Immature natural killer cell (primary cell): Measurements from ENCODE around the gene PEF1. TPM values are rescaled to one million over a fixed set of nuclear protein-coding genes. Genes with fewer than 3 reads are reported as not detected.

Experiments used
- DNase-seq, 3 donors: peaks; one replicate each; pipeline ENCODE4 v3.0.0; 2022; ENCODE audit warnings: mixed read lengths in 1 of 3
- H3K27ac Mint-ChIP-seq, 6 donors: one replicate each; pipeline ENCODE4 v1.8.0; 2020; ENCODE audit warnings: mixed read lengths in 6 of 6, mild to moderate bottlenecking in 5 of 6, inconsistent platforms in 4 of 6, moderate library complexity in 3 of 6
- H3K27me3 Mint-ChIP-seq, 3 donors: one replicate each; pipeline ENCODE4 v1.8.0; 2020 to 2021; ENCODE audit warnings: low read depth in 3 of 3, mild to moderate bottlenecking in 3 of 3, mixed read lengths in 3 of 3, moderate library complexity in 3 of 3, inconsistent platforms in 1 of 3
- H3K36me3 Mint-ChIP-seq, 3 donors: one replicate each; pipeline ENCODE4 v1.8.0; 2020; ENCODE audit warnings: mixed read lengths in 3 of 3, inconsistent platforms in 2 of 3, mild to moderate bottlenecking in 2 of 3
- H3K4me1 Mint-ChIP-seq, 2 donors: one replicate each; pipeline ENCODE4 v1.8.0; 2020; ENCODE audit warnings: inconsistent platforms in 2 of 2, mild to moderate bottlenecking in 2 of 2, mixed read lengths in 2 of 2, moderate library complexity in 1 of 2
- H3K4me3 Mint-ChIP-seq, 5 donors: one replicate each; pipeline ENCODE4 v1.8.0; 2020; ENCODE audit warnings: mild to moderate bottlenecking in 5 of 5, mixed read lengths in 5 of 5, inconsistent platforms in 3 of 5, moderate library complexity in 3 of 5
- H3K9me3 Mint-ChIP-seq, 6 donors: one replicate each; pipeline ENCODE4 v1.8.0; 2020; ENCODE audit warnings: mild to moderate bottlenecking in 6 of 6, mixed read lengths in 6 of 6, inconsistent platforms in 4 of 6, moderate library complexity in 3 of 6
- polyA plus RNA-seq, 3 donors: library from polyadenylated mRNA; unstranded; fragments of 300-500 nt; fragmentation: Illumina TruSeq; gene quantifications; one replicate each; pipeline ENCODE4 v1.2.3, GENCODE V29; 2021

PEF1 gene
- polyA plus RNA-seq, 3 donors from 2014 or later, result 108 to 224 (median 119) TPM

DNA sequence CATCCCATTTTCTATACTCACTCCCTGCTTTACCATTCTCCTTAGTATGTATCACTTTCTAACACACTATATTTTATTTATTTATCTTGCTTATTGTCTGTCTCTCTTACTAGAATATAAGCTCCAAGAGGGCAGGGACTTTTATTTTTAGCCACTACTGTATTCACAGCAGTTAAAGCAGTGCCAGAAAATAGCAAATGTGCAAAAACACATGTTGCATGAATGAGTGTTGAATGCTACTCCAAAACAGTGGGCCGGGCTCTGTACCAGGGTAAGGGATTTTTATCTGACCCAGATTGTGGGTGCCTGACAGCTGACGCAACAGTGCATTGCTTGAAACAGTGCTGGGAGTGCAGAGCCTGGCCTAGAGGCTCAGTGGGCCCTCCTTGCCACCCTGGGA, 34.4 kb upstream of the PEF1 start:
- no peaks in the 10 kb centered on the region for H3K4me1 Mint-ChIP-seq
- no peak overlapping the region for H3K4me3 Mint-ChIP-seq
- H3K27me3 Mint-ChIP-seq, result peaks cover 2 to 3% (median 2%) of the 10 kb centered on the region in 3 donors
- no peak overlapping the region for H3K27ac Mint-ChIP-seq
- H3K36me3 Mint-ChIP-seq, result no peaks in the 10 kb centered on the region
- no peaks in the 10 kb centered on the region for H3K9me3 Mint-ChIP-seq
- DNase-seq, result no peak

DNA sequence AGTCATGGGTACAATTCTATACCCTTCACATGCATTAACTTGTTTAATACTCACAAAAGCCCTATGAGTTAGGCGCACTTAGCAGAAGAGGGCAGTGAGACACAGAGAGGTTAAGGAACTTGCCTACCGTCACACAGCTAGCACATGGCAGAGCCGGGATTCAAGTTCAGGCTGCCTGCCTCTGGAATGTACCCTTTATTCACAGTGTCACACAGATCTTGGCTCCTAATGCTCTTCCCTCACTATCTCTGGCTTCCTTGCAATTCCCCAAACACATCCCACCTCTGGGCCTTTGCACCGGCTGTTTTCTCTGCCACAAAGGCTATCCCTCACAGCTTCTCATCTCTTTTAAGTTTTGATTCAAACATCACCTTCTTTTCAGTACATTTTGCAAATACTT, 34.0 kb upstream of the PEF1 start:
- H3K4me1 Mint-ChIP-seq, result no peaks in the 10 kb centered on the region

DNA sequence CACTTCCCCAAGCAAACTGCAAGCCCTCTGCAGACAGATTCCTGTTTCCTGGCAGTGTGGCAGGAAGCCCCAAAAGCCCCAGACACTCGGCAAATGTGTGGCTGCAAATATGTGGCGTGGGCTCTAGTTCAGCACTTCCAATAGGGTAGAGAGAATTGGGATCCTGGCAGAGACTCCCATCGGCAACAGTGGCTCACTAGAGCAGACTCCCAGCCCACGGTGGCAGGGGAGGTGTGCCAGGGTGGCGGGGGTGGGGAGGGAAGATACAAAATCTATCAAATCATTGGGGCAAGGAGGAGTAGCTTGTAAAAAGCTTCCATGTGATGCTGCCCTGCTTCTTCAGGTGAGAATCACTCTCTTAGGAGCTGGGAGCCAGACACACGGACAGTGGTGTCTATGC, 33.3 kb upstream of the PEF1 start:
- Mint-ChIP-seq H3K4me3 (no peak overlapping the region), H3K4me1 (no peaks in the 10 kb centered on the region), H3K27ac (no peak overlapping the region), H3K27me3 (peaks cover 2 to 3% (median 2%) of the 10 kb centered on the region in 3 donors), H3K36me3 (no peaks in the 10 kb centered on the region), H3K9me3 (no peaks in the 10 kb centered on the region)
- DNase-seq, result no peak

More for the DNA sequence above, 34.0 kb upstream of the PEF1 start:
- DNase-seq, result no peak
- no peak overlapping the region for H3K27ac Mint-ChIP-seq
- no peak overlapping the region for H3K4me3 Mint-ChIP-seq
- peaks cover 2 to 3% (median 2%) of the 10 kb centered on the region in 3 donors for H3K27me3 Mint-ChIP-seq
- H3K9me3 Mint-ChIP-seq, result no peaks in the 10 kb centered on the region
- no peaks in the 10 kb centered on the region for H3K36me3 Mint-ChIP-seq

DNA sequence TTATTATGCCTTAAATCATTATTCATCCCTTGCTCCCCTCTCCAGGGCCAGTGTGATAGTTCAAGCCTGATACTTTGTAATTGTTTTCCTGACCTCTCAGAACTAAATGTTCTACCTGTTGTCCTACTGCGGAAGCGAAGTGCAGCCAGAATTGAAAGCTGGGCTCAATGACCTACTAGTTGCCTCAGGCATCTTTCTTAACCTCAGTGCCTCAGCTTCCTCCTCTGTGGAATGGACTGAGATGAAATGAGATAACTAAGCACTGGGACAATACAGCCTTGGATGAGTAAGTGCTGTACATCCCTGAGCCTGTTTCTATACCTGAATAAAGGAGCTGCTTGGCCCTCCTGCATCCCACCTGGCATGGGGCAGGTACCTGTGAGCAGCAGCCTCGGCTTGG, 32.7 kb upstream of the PEF1 start:
- Mint-ChIP-seq H3K4me3 (no peak overlapping the region), H3K27ac (peak overlapping the region in 1 of 6 donors; percentile 35), H3K36me3 (no peaks in the 10 kb centered on the region), H3K4me1 (no peaks in the 10 kb centered on the region), H3K27me3 (peaks cover 0 to 3% (median 2%) of the 10 kb centered on the region in 3 donors), H3K9me3 (no peaks in the 10 kb centered on the region)
- DNase-seq, result no peak

DNA sequence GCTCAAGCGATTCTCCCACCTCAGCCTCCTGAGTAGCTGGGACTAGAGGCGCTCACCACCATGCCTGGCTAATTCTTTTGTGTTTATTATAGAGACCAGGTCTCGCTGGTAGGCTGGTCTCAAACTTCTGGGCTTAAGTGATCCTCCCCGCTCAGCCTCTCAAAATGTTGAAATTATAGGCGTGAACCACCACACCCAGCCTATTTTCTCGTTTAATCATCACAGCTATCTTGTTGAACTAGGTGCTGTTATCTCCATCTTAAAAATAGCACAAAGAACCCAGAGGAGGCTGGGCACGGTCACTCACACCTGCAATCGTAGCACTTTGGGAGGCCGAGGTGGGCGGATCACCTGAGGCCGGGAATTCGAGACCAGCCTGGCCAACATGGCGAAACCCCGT, 31.1 kb upstream of the PEF1 start:
- Mint-ChIP-seq H3K9me3 (no peaks in the 10 kb centered on the region), H3K4me1 (peaks cover 0 to 2% of the 10 kb centered on the region in 2 donors), H3K4me3 (no peak overlapping the region), H3K27ac (no peak overlapping the region), H3K27me3 (peaks cover 0 to 5% (median 3%) of the 10 kb centered on the region in 3 donors), H3K36me3 (no peaks in the 10 kb centered on the region)
- DNase-seq, result no peak

DNA sequence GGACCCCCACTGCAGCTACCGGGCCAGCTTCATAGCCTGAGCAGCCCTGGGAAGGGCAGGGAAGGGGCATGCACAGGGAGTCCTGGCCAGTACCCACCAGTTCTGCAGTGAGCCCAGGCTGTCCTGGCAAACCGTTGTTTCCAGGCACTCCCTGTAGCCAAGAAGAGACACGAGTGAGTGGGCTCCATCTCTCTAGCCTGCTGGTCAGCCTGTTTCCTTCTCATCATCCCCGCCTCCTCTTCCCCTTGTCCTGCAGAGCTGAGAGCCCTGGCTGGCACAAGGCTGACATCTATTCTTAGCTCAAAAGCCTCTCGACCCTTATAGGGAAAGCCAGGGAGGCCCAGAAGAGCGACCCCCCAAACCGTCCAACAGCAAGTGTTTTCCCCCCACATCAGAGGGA, 30.5 kb upstream of the PEF1 start:
- no peaks in the 10 kb centered on the region for H3K9me3 Mint-ChIP-seq
- DNase-seq, result no peak
- no peak overlapping the region for H3K4me3 Mint-ChIP-seq
- H3K27ac Mint-ChIP-seq, result no peak overlapping the region
- H3K4me1 Mint-ChIP-seq, result peaks cover 3 to 5% of the 10 kb centered on the region in 2 donors
- no peaks in the 10 kb centered on the region for H3K36me3 Mint-ChIP-seq
- peaks cover 0 to 7% (median 5%) of the 10 kb centered on the region in 3 donors for H3K27me3 Mint-ChIP-seq

DNA sequence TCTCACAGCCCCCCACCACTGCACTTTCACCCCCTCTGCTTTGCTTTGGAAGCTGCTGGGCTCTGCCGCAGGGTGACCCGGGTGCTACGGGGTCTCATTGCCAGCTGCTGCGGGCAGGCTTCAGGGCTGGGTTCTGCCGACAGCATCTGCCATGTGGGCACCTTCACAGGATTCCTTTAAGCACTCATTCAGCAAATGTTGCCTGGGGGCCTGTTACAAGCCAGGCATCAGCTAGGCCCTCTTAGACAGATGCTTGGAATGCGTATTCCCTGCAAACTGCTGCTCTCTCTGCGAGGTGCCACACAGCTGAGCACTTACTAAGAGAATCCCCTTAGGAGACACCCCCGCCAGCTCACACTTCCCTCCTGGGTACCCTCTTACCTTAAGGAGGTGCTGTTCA, 29.9 kb upstream of the PEF1 start:
- no peaks in the 10 kb centered on the region for H3K36me3 Mint-ChIP-seq
- H3K27me3 Mint-ChIP-seq, result peaks cover 0 to 7% (median 6%) of the 10 kb centered on the region in 3 donors
- H3K4me3 Mint-ChIP-seq, result no peak overlapping the region
- no peaks in the 10 kb centered on the region for H3K9me3 Mint-ChIP-seq
- no peak for DNase-seq
- peaks cover 5 to 6% of the 10 kb centered on the region in 2 donors for H3K4me1 Mint-ChIP-seq
- H3K27ac Mint-ChIP-seq, result no peak overlapping the region

DNA sequence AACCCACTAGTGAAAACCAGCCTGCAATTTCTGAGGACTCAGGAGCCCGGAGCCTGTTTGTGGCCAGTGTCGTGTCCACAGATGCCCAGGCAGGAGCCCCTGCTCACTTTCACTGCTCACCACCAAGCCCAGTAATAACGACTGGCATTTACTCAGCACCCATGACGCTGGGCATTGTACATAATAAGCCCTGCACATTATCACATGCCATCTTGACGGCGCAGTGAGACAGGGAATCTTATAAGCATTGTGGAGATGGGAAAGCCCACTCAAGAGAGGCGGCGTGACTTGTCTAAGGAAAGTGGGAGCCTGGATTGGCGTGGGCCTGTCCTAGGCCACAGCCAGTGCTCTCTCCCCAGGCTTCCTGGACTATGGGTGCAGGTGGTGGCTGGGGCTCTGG, 28.8 kb upstream of the PEF1 start:
- no peak for DNase-seq
- no peaks in the 10 kb centered on the region for H3K9me3 Mint-ChIP-seq
- H3K27me3 Mint-ChIP-seq, result peaks cover 2 to 13% (median 6%) of the 10 kb centered on the region in 3 donors
- H3K27ac Mint-ChIP-seq, result no peak overlapping the region
- no peak overlapping the region for H3K4me3 Mint-ChIP-seq
- no peaks in the 10 kb centered on the region for H3K36me3 Mint-ChIP-seq
- peaks cover 5 to 6% of the 10 kb centered on the region in 2 donors for H3K4me1 Mint-ChIP-seq

DNA sequence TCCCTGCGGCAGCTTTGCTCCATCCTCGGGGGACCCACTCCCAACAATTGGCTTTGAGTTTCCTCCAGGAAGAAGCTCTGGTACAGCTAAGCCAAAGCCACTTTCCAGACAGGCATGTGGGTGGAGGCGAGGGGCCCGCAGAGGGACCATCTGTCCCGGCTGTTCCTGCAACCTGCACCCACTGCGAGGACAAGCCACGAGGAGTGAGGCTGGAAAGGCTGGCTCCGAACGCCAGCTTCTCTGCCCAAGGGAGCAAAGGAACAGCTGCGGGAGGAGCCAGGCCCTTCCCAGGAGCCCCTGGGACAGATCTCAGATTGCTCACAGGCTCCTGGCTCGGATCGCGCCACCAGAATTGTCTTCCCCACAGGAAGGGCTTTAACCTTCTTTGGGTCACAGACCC, 28.3 kb upstream of the PEF1 start:
- H3K36me3 Mint-ChIP-seq, result no peaks in the 10 kb centered on the region
- peaks cover 2 to 13% (median 6%) of the 10 kb centered on the region in 3 donors for H3K27me3 Mint-ChIP-seq
- H3K27ac Mint-ChIP-seq, result no peak overlapping the region
- DNase-seq, result no peak
- peaks cover 5 to 6% of the 10 kb centered on the region in 2 donors for H3K4me1 Mint-ChIP-seq
- H3K9me3 Mint-ChIP-seq, result no peaks in the 10 kb centered on the region
- no peak overlapping the region for H3K4me3 Mint-ChIP-seq

DNA sequence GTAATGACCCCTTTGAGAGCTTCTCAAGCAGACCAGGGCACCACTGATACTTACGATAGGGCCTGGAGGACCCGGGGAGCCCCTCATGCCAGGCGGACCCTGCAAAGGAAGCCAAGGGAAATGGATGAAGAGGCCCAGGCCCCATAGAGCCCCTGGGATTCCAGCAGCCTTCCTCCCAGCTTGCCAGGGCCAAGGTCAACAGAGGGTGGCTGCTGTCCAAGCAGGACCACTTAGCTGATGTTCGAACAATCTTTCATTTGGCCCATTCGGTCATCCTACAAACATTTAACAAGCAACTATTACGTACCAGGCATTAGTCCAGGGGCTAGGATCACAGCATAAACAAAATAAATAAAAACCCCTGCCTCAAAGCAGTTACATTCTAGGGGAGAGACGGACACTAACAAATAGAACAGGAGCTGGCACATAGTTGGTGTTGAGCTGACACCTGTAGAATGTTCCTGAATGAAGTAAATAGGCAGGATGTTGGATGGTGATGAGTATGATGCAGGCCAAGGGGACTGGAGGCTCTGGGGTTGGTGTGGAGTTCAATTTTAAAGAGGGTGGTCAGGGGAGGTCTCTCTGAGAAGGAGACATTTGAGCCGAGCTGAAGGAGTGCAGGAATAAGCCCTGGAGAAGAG, 27.0 kb upstream of the PEF1 start:
- peaks cover 2 to 13% (median 6%) of the 10 kb centered on the region in 3 donors for H3K27me3 Mint-ChIP-seq
- H3K36me3 Mint-ChIP-seq, result no peaks in the 10 kb centered on the region
- H3K4me1 Mint-ChIP-seq, result peaks cover 5 to 6% of the 10 kb centered on the region in 2 donors
- no peaks in the 10 kb centered on the region for H3K9me3 Mint-ChIP-seq
- no peak overlapping the region for H3K4me3 Mint-ChIP-seq
- no peak overlapping the region for H3K27ac Mint-ChIP-seq
- no peak for DNase-seq

DNA sequence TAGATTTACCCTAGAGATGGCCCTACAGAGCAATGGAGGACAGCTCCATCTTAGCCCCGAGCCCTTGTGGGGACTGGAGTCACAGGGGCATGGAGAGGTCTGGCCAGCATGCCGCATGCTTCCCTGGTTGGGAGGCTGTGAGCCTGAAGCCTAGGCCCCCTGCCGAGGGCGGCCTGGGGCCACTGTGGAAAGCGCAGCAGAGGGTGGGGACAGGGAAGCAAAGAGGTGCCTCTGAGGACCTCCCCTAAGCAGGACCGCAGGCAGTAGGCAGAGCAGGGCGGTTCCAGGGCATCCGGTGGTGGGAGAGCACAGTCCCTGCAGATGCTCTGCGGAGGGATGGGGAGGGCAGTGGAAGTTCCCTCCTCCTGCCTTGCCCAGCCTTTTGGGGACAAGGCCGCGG, 26.5 kb upstream of the PEF1 start:
- Mint-ChIP-seq H3K4me1 (peaks cover 5 to 6% of the 10 kb centered on the region in 2 donors), H3K4me3 (no peak overlapping the region), H3K27ac (no peak overlapping the region), H3K27me3 (peaks cover 3 to 15% (median 6%) of the 10 kb centered on the region in 3 donors), H3K9me3 (no peaks in the 10 kb centered on the region), H3K36me3 (no peaks in the 10 kb centered on the region)
- no peak for DNase-seq

DNA sequence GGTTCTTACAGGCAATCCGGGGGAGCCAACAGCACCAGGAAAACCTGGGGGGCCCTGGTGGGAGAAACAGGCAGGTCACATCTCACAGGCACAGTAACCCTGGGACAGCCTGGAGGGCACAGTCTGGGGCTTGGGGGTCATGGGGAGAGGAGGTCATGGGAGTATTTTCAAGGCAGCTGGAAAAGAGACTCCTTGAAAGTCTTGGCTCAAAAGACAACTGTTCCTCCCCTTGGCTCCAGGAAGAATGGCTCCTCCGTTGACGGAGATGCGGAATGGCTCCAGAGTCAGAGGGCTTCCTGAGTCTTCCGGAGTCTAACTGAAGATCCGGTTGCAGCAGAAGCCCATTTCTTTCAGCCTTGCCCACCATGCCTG, 25.9 kb upstream of the PEF1 start:
- Mint-ChIP-seq H3K27ac (no peak overlapping the region), H3K4me3 (no peak overlapping the region), H3K4me1 (peaks cover 5 to 6% of the 10 kb centered on the region in 2 donors), H3K27me3 (peaks cover 4 to 15% (median 6%) of the 10 kb centered on the region in 3 donors), H3K9me3 (no peaks in the 10 kb centered on the region), H3K36me3 (no peaks in the 10 kb centered on the region)
- no peak for DNase-seq

DNA sequence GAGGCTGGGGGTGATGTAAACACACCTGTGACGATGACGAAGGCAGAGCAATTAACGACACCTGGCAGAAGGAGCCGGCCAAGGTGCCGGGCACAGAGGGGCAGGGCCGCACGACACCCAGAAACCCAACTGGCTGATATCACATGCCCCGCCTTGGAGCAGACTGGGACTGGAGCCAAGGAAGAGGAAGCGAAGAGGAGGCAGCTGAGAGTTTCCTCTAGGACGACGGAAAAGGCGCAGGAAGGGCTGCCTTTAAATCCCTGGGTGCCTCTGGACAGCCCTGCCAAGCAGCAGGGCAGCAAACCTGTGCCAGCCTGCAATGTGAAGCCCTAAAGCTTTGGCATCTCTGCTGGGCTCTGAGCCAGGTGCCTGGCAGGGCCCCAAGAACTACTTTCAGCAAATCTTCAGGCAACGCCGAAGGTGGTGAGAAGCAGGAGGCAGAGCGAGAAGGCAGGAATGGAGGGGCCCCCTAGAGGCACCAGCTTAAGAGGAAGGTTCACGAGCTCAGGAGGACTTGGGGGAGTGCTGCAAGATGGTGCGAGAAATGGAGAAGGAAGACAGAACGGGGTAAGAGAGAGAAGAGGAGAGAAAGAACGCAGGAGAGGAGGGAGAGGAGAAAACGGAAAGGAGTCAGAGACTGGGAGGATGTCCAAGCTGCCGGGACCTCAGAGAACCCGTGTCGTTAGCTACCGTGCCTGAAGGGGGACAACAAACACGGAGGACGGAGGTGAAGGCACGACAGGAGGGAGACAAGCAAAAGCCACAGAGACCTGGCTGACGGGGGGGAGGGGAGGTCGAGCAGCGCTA, 25.3 kb upstream of the PEF1 start:
- DNase-seq, result no peak
- Mint-ChIP-seq H3K4me1 (peaks cover 5 to 6% of the 10 kb centered on the region in 2 donors), H3K4me3 (peak overlapping the region; percentile 19 to 68 (median 51)), H3K9me3 (no peaks in the 10 kb centered on the region), H3K36me3 (no peaks in the 10 kb centered on the region), H3K27ac (peak overlapping the region in 1 of 6 donors; percentile 32), H3K27me3 (peaks cover 4 to 14% (median 6%) of the 10 kb centered on the region in 3 donors)

DNA sequence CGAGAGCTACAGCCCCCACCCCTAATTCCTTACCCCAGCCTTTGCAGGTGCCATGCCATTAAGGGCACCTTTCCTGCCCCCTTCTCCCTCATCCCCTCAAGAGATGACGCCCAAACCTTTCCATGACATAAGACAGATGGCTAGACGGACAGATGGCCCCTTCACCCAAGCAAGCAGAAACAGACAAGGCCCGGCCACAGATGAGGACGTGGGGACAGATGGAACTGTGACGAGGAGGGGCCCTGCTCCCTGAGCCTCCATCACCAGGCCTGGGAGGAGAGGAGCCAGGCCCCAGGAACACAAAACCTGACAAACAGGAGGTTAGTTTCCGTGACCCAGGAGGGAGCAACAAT, 24.7 kb upstream of the PEF1 start:
- H3K36me3 Mint-ChIP-seq, result no peaks in the 10 kb centered on the region
- no peak overlapping the region for H3K4me3 Mint-ChIP-seq
- H3K27me3 Mint-ChIP-seq, result peaks cover 4 to 14% (median 5%) of the 10 kb centered on the region in 3 donors
- H3K27ac Mint-ChIP-seq, result no peak overlapping the region
- H3K4me1 Mint-ChIP-seq, result peaks cover 5 to 6% of the 10 kb centered on the region in 2 donors
- H3K9me3 Mint-ChIP-seq, result no peaks in the 10 kb centered on the region
- no peak for DNase-seq
